ENCODE results near the gene ASCL5. TPM values are rescaled to one million over a fixed set of nuclear protein-coding genes. Genes with fewer than 3 reads are reported as not detected.
A peak's percentile ranks its signal among the peaks of the same experiment; 100 is the strongest.

The ASCL5 gene
- total and polyA plus RNA-seq, 9 of the 15 experiments (the other 6 are each of a cell fraction or from before 2014, with no cell fraction given) = 0.09 TPM; not detected in 8

DNA sequence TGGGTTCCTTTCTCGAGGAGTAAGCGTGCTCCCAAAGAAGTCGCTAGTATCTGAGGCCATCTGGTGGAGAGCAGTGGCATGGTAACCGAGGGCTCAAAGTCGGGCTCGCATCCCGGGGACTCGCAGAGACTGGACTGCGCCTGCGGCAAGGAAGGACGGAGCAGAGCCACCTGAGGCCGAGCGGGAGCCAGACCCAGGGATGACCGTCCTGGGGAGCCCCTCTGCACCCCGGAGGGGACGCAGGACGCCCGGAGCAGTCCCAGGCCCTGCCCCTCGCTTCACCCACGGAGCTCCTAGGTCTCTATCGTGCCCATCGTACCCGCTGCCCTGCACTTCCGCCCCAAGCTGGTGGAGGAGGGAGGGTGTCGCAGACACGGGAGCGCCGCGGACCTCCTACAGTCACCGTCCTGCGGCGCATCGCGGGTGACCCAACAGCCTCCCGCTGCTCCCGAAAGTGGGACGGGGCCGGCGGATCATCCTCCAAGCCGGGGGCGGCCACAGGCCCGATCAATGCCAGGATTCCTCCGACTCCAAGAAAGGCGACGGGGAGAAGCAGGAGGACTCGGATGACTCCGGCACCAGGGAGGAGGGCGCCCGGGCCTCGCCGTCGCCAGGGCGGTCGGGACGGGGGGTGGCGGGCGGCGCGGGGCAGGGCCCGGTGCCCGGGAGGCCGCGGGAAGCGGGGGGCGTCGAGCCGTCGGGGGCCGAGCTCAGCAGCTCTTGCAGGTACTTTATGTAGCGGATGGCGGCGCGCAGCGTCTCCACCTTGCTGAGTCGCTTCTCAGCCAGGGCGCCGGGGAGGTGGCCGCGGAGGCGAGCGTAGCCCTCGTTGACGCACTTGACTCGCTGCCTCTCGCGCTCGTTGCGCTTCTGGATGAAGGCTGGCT is 12.5 kb downstream of the ASCL5 start (continued):
- TF ChIP-seq, protein P1, sequence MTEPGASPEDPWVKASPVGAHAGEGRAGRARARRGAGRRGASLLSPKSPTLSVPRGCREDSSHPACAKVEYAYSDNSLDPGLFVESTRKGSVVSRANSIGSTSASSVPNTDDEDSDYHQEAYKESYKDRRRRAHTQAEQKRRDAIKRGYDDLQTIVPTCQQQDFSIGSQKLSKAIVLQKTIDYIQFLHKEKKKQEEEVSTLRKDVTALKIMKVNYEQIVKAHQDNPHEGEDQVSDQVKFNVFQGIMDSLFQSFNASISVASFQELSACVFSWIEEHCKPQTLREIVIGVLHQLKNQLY (CRISPR knock-in tag; conservative IDR thresholded peaks at IDR 0.05) = no peak
- TF ChIP-seq YBX1 (IDR thresholded peaks at IDR 0.05) (no peak), KDM1A (IDR thresholded peaks at IDR 0.05) (no peak; a peak in 1 of 4 replicates), ZNF12 (CRISPR knock-in tag; IDR thresholded peaks at IDR 0.05) (no peak), ARID2 (IDR thresholded peaks at IDR 0.05) (peak; percentile 62; the same call in 1 of the 2 replicates), MEIS2 (IDR thresholded peaks at IDR 0.05; ENCODE audit: partially characterized antibody) (no peak), MYC (IDR thresholded peaks at IDR 0.05; ENCODE audit: low read depth, low read length) (peak; percentile 78), MYC (CRISPR knock-in tag; IDR thresholded peaks at IDR 0.05; ENCODE audit: borderline replicate concordance, low read depth) (no peak), RBM14 (IDR thresholded peaks at IDR 0.05; ENCODE audit: borderline replicate concordance, insufficient read depth, low read depth, low read length) (no peak), E2F3 (CRISPR knock-in tag; IDR thresholded peaks at IDR 0.05) (no peak), DDX20 (tag; IDR thresholded peaks at IDR 0.05; ENCODE audit: low read depth) (no peak), BHLHE40 (IDR thresholded peaks at IDR 0.05; ENCODE audit: low read length) (peak; percentile 70)
- TF ChIP-seq, protein P2, sequence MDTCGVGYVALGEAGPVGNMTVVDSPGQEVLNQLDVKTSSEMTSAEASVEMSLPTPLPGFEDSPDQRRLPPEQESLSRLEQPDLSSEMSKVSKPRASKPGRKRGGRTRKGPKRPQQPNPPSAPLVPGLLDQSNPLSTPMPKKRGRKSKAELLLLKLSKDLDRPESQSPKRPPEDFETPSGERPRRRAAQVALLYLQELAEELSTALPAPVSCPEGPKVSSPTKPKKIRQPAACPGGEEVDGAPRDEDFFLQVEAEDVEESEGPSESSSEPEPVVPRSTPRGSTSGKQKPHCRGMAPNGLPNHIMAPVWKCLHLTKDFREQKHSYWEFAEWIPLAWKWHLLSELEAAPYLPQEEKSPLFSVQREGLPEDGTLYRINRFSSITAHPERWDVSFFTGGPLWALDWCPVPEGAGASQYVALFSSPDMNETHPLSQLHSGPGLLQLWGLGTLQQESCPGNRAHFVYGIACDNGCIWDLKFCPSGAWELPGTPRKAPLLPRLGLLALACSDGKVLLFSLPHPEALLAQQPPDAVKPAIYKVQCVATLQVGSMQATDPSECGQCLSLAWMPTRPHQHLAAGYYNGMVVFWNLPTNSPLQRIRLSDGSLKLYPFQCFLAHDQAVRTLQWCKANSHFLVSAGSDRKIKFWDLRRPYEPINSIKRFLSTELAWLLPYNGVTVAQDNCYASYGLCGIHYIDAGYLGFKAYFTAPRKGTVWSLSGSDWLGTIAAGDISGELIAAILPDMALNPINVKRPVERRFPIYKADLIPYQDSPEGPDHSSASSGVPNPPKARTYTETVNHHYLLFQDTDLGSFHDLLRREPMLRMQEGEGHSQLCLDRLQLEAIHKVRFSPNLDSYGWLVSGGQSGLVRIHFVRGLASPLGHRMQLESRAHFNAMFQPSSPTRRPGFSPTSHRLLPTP (IDR thresholded peaks at IDR 0.05; ENCODE audit: borderline replicate concordance, extremely low read depth, insufficient read length) = no peak

All from K562 (cell line).